Kidney (tissue), 14 donors: ENCODE data around the gene DTNBP1. TPM values are rescaled to one million over a fixed set of nuclear protein-coding genes. Genes with fewer than 3 reads are reported as not detected.

Experiments used
- DNase-seq, 5 donors: peaks; one replicate each; pipeline ENCODE4 v3.0.0-alpha.2; 2013 to 2020
- FAIRE-seq: peaks from 2 replicates; lab custom pipeline; 2012; peaks lifted over from hg19 to GRCh38; lab: Jason Lieb, UNC
- H3K27ac ChIP-seq, 2 donors: one replicate each; pipeline ENCODE4 v1.7.0; 2013; ENCODE audit warnings: low read depth in 2 of 2, low read length in 2 of 2, inconsistent platforms in 1 of 2
- H3K27me3 ChIP-seq: one replicate; pipeline ENCODE4 v1.7.1; 2013; ENCODE audit warnings: low read length, inconsistent platforms; ENCODE audit not compliant: control insufficient read depth, insufficient read depth
- H3K36me3 ChIP-seq, 3 donors: one replicate each; pipeline versions ENCODE4 v1.7.0 to v1.7.1; 2013; ENCODE audit warnings: low read length in 3 of 3, control low read depth in 1 of 3, inconsistent platforms in 1 of 3; ENCODE audit not compliant: insufficient read depth in 3 of 3, control insufficient read depth in 2 of 3
- H3K4me1 ChIP-seq, 3 donors: one replicate each; pipeline versions ENCODE4 v1.7.0 to v1.7.1; 2013; ENCODE audit warnings: low read length in 3 of 3, inconsistent platforms in 1 of 3, low read depth in 1 of 3; ENCODE audit not compliant: control insufficient read depth in 2 of 3, insufficient read depth in 2 of 3
- H3K4me3 ChIP-seq, 3 donors: one replicate each; pipeline versions ENCODE4 v1.7.0 to v1.8.1; 2013; ENCODE audit warnings: low read length in 3 of 3, control low read depth in 1 of 3, inconsistent platforms in 1 of 3
- H3K9ac ChIP-seq, 3 donors: one replicate each; pipeline versions ENCODE4 v1.7.0 to v1.7.1; 2013; ENCODE audit warnings: low read length in 3 of 3, control low read depth in 1 of 3, inconsistent platforms in 1 of 3
- H3K9me3 ChIP-seq, 3 donors: one replicate each; pipeline versions ENCODE4 v1.7.0 to v1.7.1; 2013; ENCODE audit warnings: low read length in 3 of 3, control low read depth in 1 of 3, inconsistent platforms in 1 of 3; ENCODE audit not compliant: control insufficient read depth in 2 of 3, insufficient read depth in 1 of 3
- CTCF ChIP-seq: IDR thresholded peaks from 3 replicates; pipeline ENCODE4 v1.5.1; 2012; ENCODE audit warnings: mild to moderate bottlenecking, moderate library complexity, borderline replicate concordance; ENCODE audit not compliant: insufficient read depth; ENCODE audit errors: extremely low read depth
- intact Hi-C: fragments of 100-400 bp; cut with DNase I; formaldehyde crosslinking; loops from one replicate; pipeline ENCODE4 v1.11.1; 2022
- polyA plus RNA-seq: library from polyadenylated mRNA; stranded (reverse); fragments of 350-450 nt; fragmentation: Illumina TruSeq; extraction: RNeasy Lipid Tissue Mini Kit (QIAGEN cat#74804); gene quantifications from one replicate; pipeline ENCODE4 v1.2.3, GENCODE V29; 2014; ENCODE audit warnings: low read depth, low replicate concordance; ENCODE audit not compliant: insufficient read depth
- total RNA-seq: library from RNA; stranded (reverse); fragmentation: NEBNext Ultra II Directional; extraction: Animal tissue kit (Norgen Biotek cat#: 25700); gene quantifications from one replicate; pipeline ENCODE4 v1.2.1, GENCODE V29; 2021
- donor health status: control.
- donor health status: control.
- donor health status: control.
- donor health status: control.
- donor health status: control.
- donor health status: DM: yes; HTN: yes; CAD: no.
- donor health status: Normal renal cell carcinoma (clear cell type).

Gene DTNBP1
- total and polyA plus RNA-seq, 2 donors from 2014 or later: 25.2 to 36.2 TPM

GRCh38 chr6:15659181-15659580 is 3.6 kb downstream of the DTNBP1 start:
- Histone ChIP-seq H3K4me3 (no peak overlapping the region), H3K9me3 (no peaks in the 10 kb centered on the region), H3K27me3 (no peaks in the 10 kb centered on the region), H3K9ac (no peak overlapping the region), H3K4me1 (peaks cover 0 to 6% (median 3%) of the 10 kb centered on the region in 3 donors), H3K27ac (no peak overlapping the region), H3K36me3 (no peaks in the 10 kb centered on the region)
- FAIRE-seq: no peak
- no peak for DNase-seq
- TF ChIP-seq CTCF: no peak
- intact Hi-C loops: no loop called here

- no peak for TF ChIP-seq CTCF
- Histone ChIP-seq H3K27me3 (no peaks in the 10 kb centered on the region), H3K4me1 (peaks cover 0 to 4% (median 2%) of the 10 kb centered on the region in 3 donors), H3K9ac (no peak overlapping the region), H3K4me3 (no peak overlapping the region), H3K36me3 (no peaks in the 10 kb centered on the region), H3K9me3 (no peaks in the 10 kb centered on the region), H3K27ac (no peak overlapping the region)
- FAIRE-seq (no peak), DNase-seq (no peak)
- intact Hi-C loops: no loop called here
Observed at GRCh38 chr6:15658181-15658744, 4.6 kb downstream of the DTNBP1 start.

- Histone ChIP-seq H3K27me3 (no peaks in the 10 kb centered on the region), H3K36me3 (no peaks in the 10 kb centered on the region), H3K4me3 (no peak overlapping the region), H3K27ac (no peak overlapping the region), H3K9ac (no peak overlapping the region), H3K9me3 (no peaks in the 10 kb centered on the region), H3K4me1 (peaks cover 0 to 3% (median 0%) of the 10 kb centered on the region in 3 donors)
- FAIRE-seq (no peak), DNase-seq (no peak)
- no peak for TF ChIP-seq CTCF
- intact Hi-C loops: no loop called here
Observed at GRCh38 chr6:15657290-15657689, 5.5 kb downstream of the DTNBP1 start.

- H3K36me3 ChIP-seq: no peaks in the 10 kb centered on the region
- H3K27ac ChIP-seq: no peak overlapping the region
- intact Hi-C loops: no loop called here
- FAIRE-seq: no peak
- H3K9me3 ChIP-seq: no peaks in the 10 kb centered on the region
- no peak for TF ChIP-seq CTCF
- H3K4me3 ChIP-seq: no peak overlapping the region
- no peak for DNase-seq
- no peaks in the 10 kb centered on the region for H3K4me1 ChIP-seq
- no peak overlapping the region for H3K9ac ChIP-seq
- H3K27me3 ChIP-seq: no peaks in the 10 kb centered on the region
Observed at GRCh38 chr6:15656145-15656544, 6.7 kb downstream of the DTNBP1 start.
